HG02588 (cell line): ENCODE measurements around the gene CMYA5.
"Not testable (repeated sequence)": the region's sequence is repeated elsewhere in the genome, so short reads cannot be mapped to it uniquely, and the experiment has no call there.

ENCODE experiments used
- ATAC-seq: cut with Tn5 transposase; IDR thresholded peaks from one replicate; pipeline ENCODE4 v1.9.1; 2021; ENCODE audit warnings: mild to moderate bottlenecking, moderate library complexity; ENCODE audit not compliant: unreplicated experiment

Gene CMYA5

DNA sequence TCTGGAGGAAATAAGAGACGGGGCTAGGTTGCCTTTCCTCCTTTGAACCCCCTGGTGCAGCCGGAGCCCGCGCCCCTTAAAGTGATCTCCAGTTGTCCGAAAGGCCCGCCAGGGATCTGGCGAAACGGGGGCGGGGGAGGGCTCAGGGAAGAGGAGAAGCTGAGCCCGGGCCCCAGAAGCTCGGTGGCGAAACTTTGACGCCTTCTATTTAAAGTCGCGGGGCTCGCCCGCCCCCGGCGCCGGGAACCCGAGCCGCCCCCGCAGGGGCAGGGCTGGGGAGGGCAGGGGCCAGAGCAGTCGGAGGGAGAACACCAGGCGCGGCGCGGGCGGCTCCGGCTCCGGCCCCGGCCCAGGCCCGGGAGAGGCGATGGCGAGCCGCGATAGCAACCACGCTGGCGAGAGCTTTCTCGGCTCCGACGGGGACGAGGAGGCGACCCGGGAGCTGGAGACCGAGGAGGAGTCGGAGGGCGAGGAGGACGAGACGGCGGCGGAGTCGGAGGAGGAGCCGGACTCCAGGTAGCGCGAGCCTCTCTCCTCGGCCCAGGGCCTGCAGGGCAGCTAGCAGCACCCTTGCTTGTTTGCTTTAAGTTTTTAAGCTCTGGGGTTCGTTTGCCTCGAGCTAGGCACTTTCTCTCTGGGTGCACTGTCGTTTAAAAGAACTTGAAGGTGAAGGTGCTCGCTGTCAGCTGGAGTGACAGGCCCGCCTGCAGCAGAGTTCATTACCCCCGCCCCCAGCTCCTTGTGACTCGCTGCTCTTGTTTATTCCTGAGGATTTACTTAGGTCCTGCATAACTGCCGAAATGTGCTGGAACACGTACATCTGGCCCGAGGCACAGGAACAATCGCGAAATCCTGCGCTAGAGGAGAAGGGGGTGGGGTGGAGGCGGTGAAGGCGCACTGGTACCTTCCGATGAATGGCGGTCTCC is at the start of gene CMYA5:
CMYA5 (plus strand) TSS at position 296 of the 926 bp plus-strand sequence; CDS start at position 368, 72 bp downstream.
- no peak for ATAC-seq

DNA sequence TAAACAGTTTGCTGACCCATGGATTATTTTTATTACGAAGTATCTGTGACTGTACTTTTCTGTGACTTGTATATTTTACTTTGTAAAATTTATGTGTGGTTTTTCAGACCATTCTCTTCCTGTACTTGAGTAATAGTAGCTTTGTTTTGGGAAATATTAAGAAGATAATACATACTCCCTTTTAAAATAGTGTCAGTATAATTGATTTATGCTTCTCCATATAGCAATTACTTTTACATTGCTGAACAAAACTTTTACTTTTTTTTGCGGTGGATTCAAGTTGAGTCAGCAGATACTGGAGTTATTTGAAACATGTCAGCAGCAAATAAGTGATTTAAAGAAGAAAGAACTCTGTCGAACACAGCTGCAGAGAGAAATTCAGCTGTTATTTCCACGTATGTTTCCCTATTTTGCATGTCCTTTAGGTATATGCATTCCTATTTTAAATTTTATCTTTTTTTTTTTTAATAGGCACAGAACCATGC is 49.0 kb upstream of the CMYA5 start:
- no peak for ATAC-seq

DNA sequence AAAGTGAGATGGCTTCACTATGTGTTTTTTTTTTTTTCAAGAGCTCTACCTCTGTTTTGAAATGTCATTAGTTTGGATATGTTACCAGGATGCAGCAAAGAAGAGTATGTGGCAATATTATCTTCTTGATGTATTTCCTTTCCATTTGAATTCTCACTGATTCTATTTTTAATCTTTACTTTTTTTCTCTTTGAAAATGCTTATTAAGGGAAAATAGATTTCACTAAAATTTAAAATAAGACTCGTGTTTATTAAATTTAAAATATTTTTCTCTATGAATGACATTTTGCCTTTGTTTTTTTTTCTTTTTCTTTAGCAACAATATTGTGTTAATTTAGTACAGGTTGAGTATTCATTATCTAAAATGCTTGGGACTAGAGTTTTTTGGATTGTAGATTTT is 48.2 kb upstream of the CMYA5 start:
- ATAC-seq = no peak

DNA sequence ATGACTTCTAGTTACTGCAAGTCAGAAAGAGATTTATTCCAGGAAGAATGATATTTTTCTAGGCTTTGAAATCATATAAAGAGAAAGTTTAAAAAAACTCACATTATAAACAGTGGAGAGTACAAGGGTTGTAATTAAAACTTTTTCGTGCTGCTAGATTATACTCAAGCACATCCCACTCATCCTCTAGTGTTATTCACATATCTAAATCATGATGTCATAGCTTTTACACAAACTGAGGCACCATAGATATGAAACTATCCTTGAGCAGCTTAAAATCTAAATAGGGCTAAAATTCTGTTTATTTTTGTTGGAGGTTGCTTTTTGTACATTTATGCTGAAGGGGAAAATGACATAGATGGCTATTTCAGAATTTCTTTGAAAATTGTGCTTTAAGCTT is 47.4 kb upstream of the CMYA5 start:
- ATAC-seq = no peak

DNA sequence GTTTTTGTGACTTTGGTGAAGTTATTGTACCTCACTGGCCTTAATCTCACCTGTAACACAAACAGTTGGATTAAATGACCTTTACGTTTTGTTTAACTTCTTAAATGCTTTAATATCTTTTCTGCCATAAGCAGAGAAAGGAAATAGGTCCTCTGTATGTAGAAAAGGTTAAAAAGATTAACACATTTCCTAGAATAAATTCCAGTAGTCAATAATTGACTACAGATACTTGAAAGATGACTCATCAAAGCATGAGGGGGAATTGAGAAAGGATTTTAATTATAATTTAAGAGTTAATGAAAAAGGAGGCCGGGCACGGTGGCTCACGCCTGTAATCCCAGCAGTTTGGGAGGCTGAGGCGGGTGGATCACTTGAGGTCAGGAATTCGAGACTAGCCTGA is 35.8 kb upstream of the CMYA5 start:
- no peak for ATAC-seq

DNA sequence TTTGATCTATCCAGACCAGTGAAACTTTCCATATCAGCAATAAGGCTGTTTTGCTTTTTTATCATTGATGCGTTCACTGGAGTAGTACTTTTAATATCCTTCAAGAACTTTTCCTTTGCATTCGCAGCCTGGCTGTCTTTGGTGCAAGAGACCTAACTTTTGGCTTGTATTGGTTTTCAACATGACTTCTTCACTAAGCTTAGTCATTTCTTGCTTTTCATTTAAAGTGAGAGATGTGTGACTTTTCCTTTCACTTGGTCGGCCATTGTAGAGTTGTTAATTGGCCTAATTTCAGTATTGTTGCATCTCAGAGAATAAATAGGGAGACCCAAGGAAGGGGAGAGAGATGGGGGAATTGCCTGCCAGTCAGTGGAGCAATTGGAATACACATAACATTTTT is 26.4 kb upstream of the CMYA5 start:
- no peak for ATAC-seq

DNA sequence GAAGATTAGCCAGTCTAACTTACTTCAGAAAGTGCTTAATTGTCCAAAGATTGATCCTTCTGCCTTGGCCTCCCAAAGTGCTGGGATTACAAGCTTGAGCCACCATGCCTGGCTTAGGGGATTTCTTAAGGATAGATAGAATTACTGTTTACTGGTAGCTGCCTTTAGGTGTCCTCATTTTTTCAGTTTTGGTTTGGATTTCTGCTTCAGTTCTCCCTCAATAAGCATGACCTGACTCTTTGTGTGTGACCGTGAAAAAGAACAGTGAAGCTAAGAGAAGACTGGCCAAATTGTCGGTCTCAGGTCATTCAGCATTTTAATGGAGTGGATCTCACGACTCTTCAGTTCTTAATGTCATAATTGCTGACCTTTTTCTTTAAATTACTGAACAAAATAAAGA is 22.9 kb upstream of the CMYA5 start:
- ATAC-seq = no peak

DNA sequence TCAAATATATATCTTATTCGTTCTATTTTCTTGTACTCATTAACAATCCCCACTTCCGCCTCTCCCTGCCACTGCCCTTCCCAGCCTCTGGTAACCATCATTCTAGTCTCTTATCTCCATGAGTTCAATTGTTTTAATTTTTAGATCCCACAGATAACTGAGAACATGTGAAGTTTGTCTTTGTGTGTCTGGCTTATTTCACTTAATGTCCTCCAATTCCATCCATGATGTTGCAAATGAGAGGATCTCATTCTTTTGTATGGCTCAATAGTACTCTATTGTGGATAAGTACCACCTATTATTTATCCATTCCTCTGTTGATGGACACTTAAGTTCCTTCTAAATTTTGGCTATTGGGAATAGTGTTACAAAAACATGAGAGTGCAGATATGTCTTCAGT is 17.2 kb upstream of the CMYA5 start:
- no peak for ATAC-seq

DNA sequence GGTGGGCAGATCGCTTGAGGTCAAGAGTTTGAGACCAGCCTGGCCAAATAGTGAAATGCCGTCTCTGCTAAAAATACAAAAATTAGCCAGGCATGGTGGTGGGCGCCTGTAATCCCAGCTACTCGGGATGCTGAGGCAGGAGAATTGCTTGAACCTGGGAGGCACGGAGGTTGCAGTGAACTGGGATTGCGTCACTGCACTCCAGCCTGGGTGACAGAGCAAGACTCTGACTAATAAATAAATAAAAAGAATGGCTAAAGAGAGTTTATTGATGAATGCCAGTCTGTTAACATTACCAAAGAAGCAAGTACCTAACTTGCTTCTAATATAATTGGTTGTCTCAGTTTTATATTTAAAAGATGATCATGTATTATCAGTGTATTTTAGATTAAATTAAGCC is 13.3 kb upstream of the CMYA5 start:
- ATAC-seq = not testable (repeated sequence)

DNA sequence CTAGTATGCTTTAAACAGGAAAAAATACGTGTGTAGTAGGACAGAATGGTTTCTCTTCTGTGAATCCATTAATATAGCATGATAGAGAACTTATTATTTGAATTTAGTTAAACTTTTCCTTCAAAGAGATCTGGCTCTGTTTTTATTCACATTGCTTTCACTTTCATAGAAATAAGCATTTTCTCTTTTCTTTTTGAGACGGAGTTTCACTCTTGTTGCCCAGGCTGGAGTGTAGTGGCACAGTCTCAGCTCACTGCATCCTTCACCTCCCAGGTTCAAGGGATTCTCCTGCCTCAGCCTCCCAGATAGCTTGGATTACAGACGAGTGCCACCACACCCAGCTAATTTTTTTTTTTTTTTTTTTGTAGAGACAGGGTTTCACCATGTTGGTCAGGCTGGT is 7.5 kb upstream of the CMYA5 start:
- not testable (repeated sequence) for ATAC-seq

DNA sequence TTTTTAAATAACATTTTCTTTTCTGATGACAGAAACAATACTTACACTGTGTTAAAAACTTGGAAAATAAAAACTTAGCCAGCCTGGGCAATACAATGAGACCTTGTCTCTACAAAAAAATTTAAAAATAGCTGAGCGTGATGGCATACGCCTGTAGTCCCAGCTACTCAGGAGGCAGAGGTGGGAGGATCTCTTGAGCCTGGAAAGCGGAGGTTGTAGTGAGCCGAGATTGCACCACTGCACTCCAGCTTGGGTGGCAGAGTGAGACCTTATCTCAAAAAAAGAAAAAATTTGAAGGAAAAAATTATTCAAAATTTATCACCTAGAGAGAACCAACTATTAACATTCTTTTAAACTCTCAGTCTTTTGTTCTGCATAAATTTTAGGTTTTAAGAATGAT is 4.9 kb upstream of the CMYA5 start:
- ATAC-seq = no peak

DNA sequence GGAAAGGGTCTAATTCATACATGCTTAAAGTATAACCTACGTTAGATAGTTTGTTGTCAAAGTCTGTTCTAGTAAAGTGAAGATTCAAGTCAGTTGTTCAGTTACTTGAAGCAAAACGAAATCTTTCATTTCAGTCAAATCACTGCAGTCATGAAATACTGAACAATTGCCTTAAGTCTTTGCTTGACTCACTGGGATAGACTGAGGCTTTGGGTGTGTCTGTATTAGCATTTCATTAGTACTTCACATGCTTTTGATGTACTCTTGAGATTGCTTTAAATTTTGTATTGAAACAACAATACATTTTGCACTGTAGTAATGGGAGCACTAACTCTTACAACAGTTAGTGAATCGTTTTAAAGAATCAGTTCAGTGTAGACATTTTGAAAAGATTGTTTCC is 4.0 kb upstream of the CMYA5 start:
- no peak for ATAC-seq

DNA sequence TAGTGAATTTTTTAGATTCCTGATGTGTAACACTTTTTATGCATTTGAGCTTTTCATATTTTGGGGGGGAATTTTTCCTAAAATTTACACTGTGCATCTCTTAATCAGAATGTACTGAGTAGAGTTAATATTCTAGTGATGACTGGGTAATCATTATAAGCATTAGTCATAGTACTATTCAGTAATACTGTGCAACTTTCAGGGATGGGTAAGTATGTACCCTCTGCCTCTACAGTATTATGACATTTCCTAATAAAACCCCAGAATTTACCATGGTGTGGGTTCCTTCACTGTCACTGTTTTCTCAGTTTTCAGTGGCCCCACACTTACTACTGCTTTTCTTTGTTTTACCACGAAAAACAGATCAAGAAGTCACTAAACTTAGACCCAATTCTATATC is 2.8 kb upstream of the CMYA5 start:
- no peak for ATAC-seq

DNA sequence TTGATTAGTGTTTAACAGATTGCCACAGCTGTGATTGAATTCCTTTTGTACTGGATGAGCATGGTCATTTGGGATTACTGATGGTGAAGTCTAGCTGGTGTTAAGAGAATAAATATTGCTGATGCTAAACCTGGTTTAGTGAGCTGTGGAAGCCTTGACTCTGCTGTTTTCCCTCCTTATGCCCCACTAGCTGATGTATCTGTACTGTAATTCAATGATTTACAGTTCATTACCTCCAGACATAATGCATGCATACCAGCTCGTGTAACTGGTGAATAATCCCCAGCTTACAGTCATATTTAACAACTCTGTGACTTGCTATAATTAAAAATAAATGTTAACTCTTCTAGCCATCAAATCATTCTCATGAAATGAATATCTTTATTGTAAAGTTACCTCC is 1.7 kb upstream of the CMYA5 start:
- no peak for ATAC-seq

DNA sequence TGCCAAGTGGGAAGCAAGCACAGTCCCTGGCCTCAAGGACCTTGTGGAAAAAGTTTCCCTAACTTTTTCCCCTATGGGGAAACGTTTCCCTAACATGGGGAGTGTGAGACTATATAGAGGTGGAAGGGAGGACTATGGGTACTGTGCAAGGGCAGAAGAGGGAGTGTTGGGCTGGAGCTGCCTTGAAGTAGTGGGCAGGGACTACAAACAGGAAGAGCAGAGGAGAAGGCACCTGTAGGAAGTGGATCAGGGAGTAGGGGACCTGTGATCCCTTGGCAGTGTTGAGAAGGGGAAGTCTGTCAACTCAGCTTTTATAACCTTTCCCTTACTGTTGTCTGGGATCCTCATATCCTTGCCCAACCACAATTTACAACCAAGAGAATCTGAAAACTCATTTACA is 1.4 kb downstream of the CMYA5 start:
- no peak for ATAC-seq

DNA sequence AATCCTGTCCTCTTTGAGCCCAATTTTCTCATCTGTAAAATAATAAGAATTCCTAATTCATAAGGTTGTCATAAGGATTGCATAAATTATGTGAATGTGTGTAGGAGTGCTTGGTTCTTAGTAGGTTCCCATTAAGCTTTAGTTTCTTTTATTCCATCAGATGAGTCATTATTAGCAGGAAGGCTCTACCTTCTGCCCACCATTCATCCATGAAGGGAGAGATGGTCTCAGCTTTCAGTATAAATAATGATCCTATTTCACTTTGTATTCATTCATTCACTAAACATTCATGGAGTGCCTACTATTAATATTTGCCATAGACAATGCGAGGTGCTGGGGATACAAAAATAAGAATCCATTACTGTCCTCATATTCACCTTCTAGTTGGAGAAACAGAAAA is 3.0 kb downstream of the CMYA5 start:
- no peak for ATAC-seq

DNA sequence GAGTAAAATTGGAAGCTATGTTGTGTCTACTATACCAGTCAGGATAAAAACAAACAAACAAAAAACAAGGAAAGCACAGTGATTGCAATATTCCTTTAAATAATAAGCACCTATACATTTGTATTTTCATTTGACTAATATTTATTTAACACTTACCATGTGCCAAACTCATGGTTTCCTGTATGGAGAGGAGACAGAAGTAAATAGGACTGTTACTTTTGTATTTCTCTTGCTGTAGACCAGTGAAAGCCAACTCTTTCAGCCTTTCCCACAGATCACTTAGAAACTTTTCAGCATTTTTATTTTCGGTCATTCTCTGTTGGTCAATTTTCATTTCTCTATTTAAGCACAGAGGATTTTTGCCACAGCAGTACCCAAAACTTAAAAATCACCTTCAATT is 4.5 kb downstream of the CMYA5 start:
- ATAC-seq = no peak

DNA sequence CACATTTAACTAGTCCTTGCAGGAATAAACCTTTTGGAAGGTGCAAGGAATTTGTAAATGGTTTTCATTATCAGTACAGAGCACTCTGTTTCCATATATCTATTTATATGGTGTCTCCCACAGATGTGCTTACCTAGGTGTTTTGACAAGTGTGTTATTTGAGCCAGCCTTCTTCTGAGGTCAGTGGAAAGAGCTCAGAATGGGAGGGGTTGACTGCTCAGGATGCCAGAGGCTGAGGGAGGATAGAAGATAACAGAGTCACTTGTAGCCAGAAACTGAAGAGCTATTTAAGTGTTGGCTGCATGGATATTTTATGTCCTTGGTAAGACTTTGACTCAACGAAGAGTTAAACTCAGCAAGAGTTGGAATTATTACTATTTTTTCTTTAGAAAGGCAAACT is 5.0 kb downstream of the CMYA5 start:
- ATAC-seq = no peak

DNA sequence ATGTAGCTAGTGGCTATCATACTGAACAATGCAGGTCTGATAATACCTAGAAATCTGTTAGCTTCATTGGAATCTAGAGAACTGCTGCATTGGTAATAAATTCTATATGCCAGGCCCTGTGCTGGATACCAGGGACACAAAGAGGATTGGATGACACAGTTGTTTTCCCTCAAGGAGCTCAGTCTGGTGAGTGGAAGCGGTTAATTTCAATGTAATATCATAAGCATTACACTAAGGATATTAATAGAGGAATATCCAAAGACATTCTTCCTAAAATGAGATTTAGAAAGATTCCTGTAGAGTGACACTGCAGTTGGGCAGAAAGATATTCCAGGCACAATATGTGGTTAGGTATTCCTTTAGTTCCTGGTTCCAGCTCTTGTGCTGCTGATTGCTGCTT is 5.9 kb downstream of the CMYA5 start:
- ATAC-seq = no peak

DNA sequence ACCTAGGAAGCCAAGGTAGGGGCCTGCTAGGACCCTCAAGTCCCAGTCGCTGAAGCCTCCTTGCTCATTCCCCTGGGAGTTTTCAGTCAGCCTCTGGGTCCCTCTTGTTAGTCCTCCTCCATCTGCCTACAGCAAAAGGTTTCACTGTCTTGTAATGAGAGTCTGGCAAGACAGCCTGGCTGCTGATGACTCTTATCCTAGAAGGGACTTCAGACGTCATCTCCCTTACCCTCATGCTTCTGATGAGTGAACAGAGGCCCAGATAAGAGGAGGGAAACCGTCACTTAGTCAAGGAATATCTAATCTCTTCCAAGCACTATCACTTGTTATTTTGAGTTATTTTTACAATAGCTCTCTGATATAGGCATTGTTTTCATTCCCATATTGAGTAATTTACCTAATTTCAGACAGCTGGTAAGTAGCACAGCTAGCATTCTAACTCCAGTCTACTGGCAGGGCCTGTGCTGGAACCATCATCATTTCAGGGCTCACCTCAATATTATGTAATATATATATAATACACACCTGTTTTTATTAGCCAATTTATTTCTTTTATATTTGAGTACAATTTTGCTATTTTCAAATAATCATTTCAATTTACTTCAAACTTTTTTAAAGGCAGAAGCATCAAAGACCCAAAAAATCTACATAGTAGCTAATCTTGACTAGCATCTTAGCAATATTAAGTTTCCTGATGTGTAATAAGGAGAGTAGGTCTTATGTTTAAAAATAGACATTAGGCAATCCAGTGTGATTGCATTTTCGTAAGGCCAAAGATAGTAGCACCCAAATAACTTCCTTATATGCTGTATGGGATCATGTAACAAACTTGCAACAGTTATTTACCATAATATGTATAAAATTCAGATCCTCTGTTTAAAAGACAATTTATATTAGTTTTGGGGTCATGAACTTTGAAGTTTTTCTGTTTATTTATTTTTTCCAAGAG is 7.9 kb downstream of the CMYA5 start:
- ATAC-seq = no peak

DNA sequence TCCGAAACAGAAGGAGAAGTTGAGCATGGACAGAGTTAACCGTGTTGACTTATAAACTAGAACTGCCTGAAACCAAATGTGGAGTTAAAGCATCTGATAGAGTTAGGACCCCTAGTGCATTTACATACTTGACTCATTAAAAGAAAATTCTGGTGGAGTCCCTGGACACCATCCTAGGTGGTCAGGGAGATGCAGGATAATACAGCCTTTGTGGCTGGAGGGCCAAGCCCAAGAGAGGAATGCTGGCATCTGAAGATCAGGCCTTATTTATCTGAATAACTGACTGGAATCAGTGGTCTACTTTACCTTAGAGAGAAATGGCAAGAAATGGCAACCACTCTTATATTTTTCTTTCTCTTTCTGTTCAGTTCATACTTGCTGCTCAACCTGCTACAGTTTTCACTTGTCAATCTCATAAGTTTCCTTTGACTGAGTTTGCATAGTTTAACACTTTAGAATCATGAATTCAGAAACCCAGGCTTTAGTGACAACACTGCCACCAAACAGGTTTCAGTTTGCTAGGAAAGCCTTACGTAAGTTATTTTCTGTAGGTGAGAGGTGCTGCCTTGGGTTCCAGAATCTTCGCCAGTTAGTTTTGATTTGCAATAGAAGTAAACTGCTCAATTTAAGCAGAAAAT is 10.2 kb downstream of the CMYA5 start:
- ATAC-seq = peak; percentile 84
